Dendritic cell treated with granulocyte-macrophage colony-stimulating factor and Interleukin-4, amounts not matched to agents 40 ng/mL and 50 ng/mL, for 4 days (primary cell): ENCODE data around the gene PCMTD2.

Experiments
- H3K27ac Mint-ChIP-seq: one replicate; pipeline ENCODE4 v1.8.0; 2022; ENCODE audit warnings: mild to moderate bottlenecking, mixed read lengths
- H3K27me3 Mint-ChIP-seq: one replicate; pipeline ENCODE4 v1.8.0; 2022; ENCODE audit warnings: mild to moderate bottlenecking, mixed read lengths
- H3K36me3 Mint-ChIP-seq: one replicate; pipeline ENCODE4 v1.8.0; 2022; ENCODE audit warnings: low read depth, mixed read lengths
- H3K4me1 Mint-ChIP-seq: one replicate; pipeline ENCODE4 v1.8.0; 2022; ENCODE audit warnings: low read depth, mixed read lengths
- H3K4me3 Mint-ChIP-seq: one replicate; pipeline ENCODE4 v1.8.0; 2022; ENCODE audit warnings: mild to moderate bottlenecking, moderate library complexity, mixed read lengths
- H3K9me3 Mint-ChIP-seq: one replicate; pipeline ENCODE4 v1.8.0; 2022; ENCODE audit warnings: mixed read lengths
- intact Hi-C: fragments of 100-400 bp; cut with micrococcal nuclease; formaldehyde crosslinking; loops from one replicate; pipeline ENCODE4 v1.15.0; 2022

PCMTD2 gene

DNA sequence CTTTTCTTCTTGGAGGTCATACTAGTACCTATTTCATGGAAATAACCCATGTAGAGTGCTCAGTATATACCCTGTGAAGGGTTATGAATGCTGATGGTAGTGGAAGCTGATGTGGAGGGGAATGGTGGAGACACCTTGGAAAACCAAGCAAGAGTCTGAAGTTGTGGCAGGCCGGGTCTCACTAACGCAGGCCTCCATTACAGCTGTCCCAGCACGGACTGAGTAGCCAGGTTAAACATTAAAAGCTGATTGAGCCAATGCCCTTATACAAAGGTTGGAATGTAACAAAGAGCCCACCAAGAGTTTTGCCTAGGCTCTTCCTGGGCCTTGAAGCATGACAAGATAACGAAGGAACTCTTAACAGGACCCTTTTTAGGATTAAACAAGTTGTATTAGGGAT lies 2.1 kb upstream of the PCMTD2 start:
- Mint-ChIP-seq H3K4me3 (no peak overlapping the region), H3K36me3 (peaks cover 7% of the 10 kb centered on the region), H3K27ac (no peak overlapping the region), H3K9me3 (no peaks in the 10 kb centered on the region), H3K4me1 (peaks cover 44% of the 10 kb centered on the region), H3K27me3 (peaks cover 20% of the 10 kb centered on the region)
- intact Hi-C loops = no loop called here

DNA sequence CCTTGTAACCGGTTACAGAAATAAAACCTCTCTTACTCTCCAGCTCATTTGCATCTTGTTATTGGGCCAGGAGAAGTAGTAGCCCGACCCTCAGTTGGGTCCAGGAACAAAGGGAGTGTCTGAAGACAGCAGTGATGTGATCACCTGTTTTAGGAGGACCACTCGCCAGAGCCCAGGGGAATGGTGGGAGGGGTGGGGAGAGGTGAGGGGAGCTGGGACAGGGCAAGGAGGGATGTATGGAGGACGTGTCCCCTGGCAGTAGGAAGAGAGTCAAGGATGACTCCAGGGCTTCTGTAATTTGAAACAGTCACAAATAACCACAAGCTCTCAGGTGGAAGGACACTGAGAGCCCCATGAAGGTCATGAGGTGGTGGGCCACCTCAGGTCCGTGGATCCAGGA lies 1.4 kb upstream of the PCMTD2 start:
- Mint-ChIP-seq H3K27ac (peak overlapping the region; percentile 91), H3K4me1 (peaks cover 50% of the 10 kb centered on the region), H3K27me3 (peaks cover 16% of the 10 kb centered on the region), H3K4me3 (peak overlapping the region; percentile 96), H3K9me3 (no peaks in the 10 kb centered on the region), H3K36me3 (peaks cover 7% of the 10 kb centered on the region)
- intact Hi-C loops = no loop called here

DNA sequence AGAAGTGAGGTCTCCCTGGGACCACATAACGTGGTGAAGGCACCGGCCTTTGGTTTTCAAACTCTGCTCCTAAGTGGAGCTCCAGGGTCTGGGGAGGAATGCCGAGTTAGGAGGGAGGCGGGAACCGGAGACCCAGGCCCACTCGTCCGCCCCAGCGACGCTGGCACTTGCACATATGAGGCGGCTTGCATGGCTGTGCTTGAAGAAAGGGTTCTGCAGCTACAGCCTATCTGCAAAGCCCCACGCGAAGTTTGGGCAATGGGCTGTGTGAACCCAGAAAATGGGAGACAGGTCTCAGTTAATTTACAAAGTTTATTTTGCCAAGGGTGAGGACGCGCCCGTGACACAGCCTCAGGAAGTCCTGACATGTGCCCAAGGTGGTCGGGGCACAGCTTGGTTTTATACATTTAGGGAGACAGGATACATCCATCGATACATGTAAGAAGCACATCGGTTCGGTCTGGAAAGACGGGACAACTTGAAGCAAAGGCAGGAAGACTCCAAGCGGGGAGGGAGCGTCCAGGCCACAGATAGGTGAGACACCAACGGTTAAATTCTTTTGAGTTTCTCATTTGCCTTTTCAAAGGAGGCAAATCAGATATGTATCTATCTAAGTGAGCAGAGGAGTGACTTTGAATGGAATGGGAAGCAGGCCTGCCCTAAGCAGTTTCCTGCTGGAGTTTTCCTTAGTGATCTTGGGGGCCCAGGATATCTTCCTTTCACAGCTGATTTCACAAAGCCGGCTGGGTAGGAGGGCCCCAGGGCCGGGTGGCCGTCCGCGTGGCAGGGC lies 782 bp upstream of the PCMTD2 start:
- H3K36me3 Mint-ChIP-seq = peaks cover 7% of the 10 kb centered on the region
- H3K27me3 Mint-ChIP-seq = peaks cover 12% of the 10 kb centered on the region
- peaks cover 50% of the 10 kb centered on the region for H3K4me1 Mint-ChIP-seq
- H3K27ac Mint-ChIP-seq = peak overlapping the region; percentile 91
- intact Hi-C loops = no loop called here
- H3K4me3 Mint-ChIP-seq = peak overlapping the region; percentile 96
- no peaks in the 10 kb centered on the region for H3K9me3 Mint-ChIP-seq

DNA sequence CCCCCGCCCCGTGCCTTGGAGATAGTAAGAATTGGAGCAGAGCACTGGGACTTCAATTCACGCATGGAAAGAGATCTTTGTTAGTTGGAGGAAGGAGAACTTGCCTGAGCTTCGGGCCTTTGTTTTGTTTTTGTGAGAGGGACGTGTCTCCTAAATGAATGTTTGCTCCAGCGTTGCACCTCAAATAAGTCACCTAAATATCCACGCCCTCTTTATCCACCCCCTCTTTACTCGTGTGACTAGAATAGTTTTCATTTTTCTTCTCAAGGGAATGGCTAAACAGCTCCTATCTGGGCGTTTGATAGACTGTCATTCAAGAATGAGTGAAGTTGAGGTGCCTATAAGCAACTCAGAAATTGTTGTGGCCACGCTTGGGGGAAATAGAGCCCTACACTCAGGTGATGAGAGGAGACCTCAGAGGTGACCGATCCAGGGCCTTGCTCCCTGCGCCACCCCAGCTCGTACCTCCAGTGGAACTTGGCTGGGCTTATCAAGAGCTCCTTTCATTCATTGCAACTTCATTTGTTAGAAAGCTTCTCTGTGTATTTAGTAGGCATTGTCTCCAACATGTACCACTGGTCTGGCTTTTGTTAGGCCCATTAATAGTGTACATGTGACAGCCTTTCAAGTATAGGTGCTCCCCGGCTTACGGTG lies 861 bp downstream of the PCMTD2 start:
- Mint-ChIP-seq H3K36me3 (peaks cover 23% of the 10 kb centered on the region), H3K27ac (peak overlapping the region; percentile 91), H3K27me3 (peaks cover 3% of the 10 kb centered on the region), H3K4me1 (peaks cover 50% of the 10 kb centered on the region), H3K4me3 (peak overlapping the region; percentile 96), H3K9me3 (no peaks in the 10 kb centered on the region)
- intact Hi-C loops = no loop called here

DNA sequence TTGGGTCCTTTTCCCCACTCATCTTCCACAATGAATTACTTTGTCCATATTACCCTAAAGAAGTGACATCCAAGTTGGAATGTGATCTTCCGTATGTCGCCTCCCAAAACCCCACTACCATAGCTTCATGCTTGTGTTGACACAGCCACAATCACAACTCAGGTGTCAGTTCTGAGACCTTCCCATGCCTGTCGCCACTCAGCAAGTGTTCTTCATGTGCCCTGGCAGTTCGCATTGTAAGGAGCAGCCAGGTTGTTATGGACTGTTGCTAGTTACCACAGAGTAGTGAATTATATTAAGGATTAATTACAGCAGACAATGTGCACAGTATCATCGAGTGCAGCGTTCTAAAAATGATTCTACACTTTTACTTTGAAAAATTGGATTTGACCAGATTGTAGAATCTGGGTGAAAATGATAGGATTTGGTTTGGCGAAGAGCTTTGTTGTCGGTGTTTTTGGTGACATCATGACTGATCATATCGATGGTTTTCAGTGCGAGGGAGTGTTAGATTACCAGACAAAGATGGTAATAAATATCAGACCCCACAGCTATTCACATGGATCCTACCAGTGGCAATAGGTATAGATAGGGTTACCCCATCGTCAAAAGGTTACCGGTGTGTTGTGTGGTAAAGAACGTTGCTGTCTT lies 1.7 kb downstream of the PCMTD2 start:
- peaks cover 48% of the 10 kb centered on the region for H3K4me1 Mint-ChIP-seq
- intact Hi-C loops = no loop called here
- peaks cover under 1% of the 10 kb centered on the region for H3K27me3 Mint-ChIP-seq
- H3K4me3 Mint-ChIP-seq = peak overlapping the region; percentile 20
- no peaks in the 10 kb centered on the region for H3K9me3 Mint-ChIP-seq
- peaks cover 29% of the 10 kb centered on the region for H3K36me3 Mint-ChIP-seq
- H3K27ac Mint-ChIP-seq = no peak overlapping the region

DNA sequence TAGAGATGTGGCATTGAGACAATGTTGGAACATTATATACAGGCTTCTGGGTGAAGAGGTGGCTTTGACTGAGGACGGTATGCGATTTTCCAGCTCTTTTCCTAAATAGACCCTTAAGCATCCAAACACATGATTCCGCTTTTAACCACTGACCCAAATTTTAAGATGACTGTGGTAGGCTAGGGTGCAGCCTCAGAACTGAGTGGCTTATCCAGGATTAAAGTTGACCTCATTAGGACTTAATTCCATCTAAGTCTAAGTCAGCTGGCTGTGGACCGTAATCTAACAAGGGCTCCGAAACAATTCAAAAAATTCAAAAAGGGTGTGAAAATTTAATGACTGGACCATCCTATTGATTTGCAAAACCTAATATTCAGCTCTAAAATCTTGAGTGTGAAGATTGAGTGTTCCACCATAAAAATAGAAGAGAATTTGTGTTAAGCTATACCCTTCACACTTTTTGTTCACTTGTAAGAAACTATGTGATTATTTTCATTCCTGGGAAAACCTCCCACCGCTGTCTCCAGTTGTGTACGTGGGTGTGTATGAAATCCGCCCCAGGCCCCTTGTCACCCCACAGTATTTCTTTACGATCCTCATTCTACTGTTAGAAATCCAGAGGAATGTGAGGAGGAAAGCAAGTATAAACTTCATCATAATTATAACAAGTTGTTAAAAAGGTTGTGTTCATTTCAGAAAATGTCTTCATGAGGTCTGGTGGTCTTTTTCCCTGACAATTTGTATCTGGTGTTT lies 2.7 kb downstream of the PCMTD2 start:
- no peak overlapping the region for H3K4me3 Mint-ChIP-seq
- H3K27me3 Mint-ChIP-seq = no peaks in the 10 kb centered on the region
- H3K9me3 Mint-ChIP-seq = no peaks in the 10 kb centered on the region
- peaks cover 39% of the 10 kb centered on the region for H3K36me3 Mint-ChIP-seq
- intact Hi-C loops = no loop called here
- H3K27ac Mint-ChIP-seq = no peak overlapping the region
- peaks cover 38% of the 10 kb centered on the region for H3K4me1 Mint-ChIP-seq

DNA sequence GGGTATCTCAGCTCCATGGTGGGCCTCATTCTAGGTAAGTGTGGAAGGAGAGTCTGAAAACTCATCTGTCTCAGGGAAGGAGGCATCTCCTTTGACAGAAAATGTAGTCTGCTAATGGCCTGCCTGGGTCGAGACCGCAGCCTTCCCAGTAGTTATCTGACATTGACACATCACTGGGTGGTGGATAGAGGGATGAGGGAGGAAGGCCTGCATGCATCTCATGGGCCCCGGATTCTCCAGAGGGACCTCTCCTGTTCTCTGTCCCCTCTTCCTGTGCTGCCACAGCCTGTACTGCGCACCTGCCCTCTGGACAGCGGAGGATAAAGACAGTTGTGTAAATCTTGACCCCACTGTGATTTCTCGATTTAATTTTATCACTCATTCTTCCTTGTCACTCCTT lies 4.7 kb downstream of the PCMTD2 start:
- H3K36me3 Mint-ChIP-seq = peaks cover 55% of the 10 kb centered on the region
- no peaks in the 10 kb centered on the region for H3K27me3 Mint-ChIP-seq
- no peaks in the 10 kb centered on the region for H3K9me3 Mint-ChIP-seq
- intact Hi-C loops = no loop called here
- no peak overlapping the region for H3K4me3 Mint-ChIP-seq
- H3K4me1 Mint-ChIP-seq = peaks cover 31% of the 10 kb centered on the region
- no peak overlapping the region for H3K27ac Mint-ChIP-seq

DNA sequence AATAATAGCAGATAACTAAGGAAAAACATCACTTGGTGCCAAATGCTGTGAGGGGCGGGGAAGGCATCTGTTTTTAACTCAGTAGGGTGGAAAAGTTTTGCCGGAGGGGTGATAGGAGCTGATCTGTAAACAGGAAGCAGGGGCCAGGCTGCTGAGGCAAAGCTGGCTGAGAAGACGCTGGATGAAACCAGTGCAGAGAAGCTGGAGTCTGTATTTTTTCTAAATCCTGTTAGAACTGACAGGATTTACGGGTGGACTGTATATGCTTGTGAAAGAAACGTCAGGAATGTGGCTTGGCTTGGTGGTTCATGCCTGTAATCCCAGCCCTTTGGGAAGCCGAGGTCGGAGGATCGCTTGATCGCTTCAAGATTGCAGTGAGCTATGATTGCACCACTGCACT lies 5.6 kb downstream of the PCMTD2 start:
- Mint-ChIP-seq H3K4me3 (no peak overlapping the region), H3K9me3 (no peaks in the 10 kb centered on the region), H3K36me3 (peaks cover 55% of the 10 kb centered on the region), H3K27me3 (no peaks in the 10 kb centered on the region), H3K27ac (no peak overlapping the region), H3K4me1 (peaks cover 30% of the 10 kb centered on the region)
- intact Hi-C loops = no loop called here

DNA sequence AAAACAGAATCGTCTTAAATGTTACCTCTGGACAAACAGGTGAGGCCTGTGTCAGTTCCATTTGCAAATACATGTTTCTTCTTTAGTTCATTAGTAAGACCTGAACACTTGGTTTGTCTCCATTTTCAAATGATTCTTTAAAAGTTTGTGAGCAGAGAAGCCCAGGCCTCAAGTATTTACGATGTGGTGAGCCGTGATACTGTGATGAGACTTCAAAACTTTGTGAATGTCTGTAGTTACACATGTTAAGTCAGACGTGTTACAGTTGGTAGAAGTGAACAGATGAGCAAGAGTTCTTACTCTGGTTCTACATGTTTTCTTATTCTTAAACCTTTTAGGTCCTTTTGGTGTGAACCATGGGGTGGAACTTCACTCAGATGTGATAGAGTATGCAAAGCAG lies 8.5 kb downstream of the PCMTD2 start:
- Mint-ChIP-seq H3K9me3 (no peaks in the 10 kb centered on the region), H3K4me1 (peaks cover under 1% of the 10 kb centered on the region), H3K36me3 (peaks cover 65% of the 10 kb centered on the region), H3K27ac (no peak overlapping the region), H3K4me3 (no peak overlapping the region), H3K27me3 (no peaks in the 10 kb centered on the region)
- intact Hi-C loops = no loop called here

DNA sequence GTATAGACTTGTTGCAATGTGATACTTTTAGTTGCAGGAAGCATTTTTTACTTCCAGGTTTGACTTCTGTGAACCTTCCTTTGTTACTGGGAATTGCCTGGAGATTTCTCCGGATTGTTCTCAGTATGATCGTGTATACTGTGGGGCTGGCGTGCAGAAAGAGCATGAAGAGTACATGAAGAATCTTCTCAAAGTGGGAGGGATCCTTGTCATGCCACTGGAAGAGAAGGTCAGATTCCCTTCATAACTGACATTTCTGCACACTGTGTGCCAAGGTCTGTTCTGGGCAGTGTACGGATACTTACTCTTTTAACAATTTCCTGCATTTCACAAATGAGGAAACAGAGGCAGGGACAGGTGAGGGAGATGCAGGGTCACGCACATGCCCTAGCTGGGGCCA lies 9.7 kb downstream of the PCMTD2 start:
- Mint-ChIP-seq H3K4me3 (no peak overlapping the region), H3K27ac (no peak overlapping the region), H3K36me3 (peaks cover 72% of the 10 kb centered on the region), H3K4me1 (no peaks in the 10 kb centered on the region), H3K9me3 (no peaks in the 10 kb centered on the region), H3K27me3 (no peaks in the 10 kb centered on the region)
- intact Hi-C loops = no loop called here

DNA sequence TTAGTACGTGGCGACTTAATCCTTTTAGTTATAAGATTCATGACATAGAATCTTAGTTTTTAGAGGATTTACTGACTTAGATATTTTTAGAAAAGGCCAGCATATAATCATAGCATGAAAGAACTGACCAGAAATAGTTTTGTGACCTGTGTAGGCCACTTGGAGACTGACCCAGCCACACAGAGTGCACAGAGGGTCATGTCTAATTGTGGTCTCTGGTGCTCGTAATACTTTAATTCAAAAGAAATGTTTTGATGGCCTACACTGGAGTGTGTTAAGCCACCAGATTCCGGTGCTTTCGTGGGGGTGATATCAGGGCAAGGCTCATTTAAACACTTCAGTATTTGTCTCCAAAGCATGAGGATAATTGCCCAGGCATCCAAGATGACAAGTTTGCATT lies 11.4 kb downstream of the PCMTD2 start:
- H3K9me3 Mint-ChIP-seq = no peaks in the 10 kb centered on the region
- intact Hi-C loops = no loop called here
- H3K4me3 Mint-ChIP-seq = no peak overlapping the region
- H3K27me3 Mint-ChIP-seq = no peaks in the 10 kb centered on the region
- H3K36me3 Mint-ChIP-seq = peaks cover 70% of the 10 kb centered on the region
- no peaks in the 10 kb centered on the region for H3K4me1 Mint-ChIP-seq
- H3K27ac Mint-ChIP-seq = no peak overlapping the region

DNA sequence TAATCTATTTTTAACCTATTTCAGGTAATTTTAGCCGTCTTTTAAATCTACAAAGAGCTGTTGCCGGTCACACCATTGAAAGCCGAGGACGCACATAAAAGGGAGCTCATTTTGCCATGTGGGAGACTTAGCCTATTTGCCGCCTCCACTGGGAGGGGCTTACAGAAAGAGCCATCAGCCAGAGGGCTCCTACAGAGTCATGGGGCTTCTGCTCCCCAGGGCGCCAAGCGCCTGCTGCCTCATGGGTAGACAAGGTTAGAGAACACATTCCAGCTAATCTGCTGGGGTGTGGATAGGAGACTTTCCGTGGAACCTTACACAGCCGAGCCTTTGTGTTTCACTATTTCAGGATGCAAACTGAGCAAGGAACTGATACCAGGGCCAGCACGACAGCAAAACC lies 12.6 kb downstream of the PCMTD2 start:
- Mint-ChIP-seq H3K27me3 (no peaks in the 10 kb centered on the region), H3K9me3 (no peaks in the 10 kb centered on the region), H3K27ac (no peak overlapping the region), H3K4me1 (no peaks in the 10 kb centered on the region), H3K36me3 (peaks cover 64% of the 10 kb centered on the region), H3K4me3 (no peak overlapping the region)
- intact Hi-C loops = no loop called here

DNA sequence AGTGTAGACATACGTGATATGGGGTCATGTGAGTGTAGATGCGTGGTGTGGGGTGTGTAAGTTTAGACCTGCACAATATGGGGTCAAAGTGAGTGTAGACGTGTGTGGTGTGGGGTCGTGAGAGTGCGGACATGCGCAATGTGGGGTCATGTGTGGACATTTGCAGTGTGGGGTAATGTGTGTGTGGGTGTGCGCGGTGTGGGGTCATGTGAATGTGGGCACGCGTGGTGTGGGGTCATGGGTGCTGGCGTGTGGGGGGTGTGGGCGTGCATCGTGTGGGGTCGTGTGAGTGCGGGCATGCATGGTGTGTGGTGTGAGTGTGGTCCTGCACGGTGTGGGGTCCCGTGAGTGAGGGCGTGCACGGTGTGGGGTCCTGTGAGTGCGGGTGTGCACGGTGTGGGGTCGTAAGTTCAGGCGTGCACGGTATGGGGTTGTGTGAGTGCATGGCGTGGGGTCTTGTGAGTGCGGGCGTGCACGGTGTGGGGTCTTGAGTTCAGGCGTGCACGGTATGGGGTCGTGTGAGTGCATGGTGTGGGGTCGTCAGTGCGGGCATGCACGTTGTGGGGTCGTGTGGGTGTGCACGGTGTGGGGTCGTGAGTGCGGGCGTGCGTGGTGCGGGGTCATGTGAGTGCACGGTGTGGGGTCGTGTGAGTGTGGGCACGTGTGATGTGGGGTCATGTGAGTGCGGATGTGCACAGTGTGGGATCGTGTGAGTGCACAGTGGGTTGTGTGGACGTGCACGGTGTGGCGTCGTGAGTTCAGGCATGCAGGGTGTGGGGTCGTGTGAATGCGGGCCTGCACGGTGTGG lies 14.3 kb downstream of the PCMTD2 start:
- no peaks in the 10 kb centered on the region for H3K9me3 Mint-ChIP-seq
- H3K27me3 Mint-ChIP-seq = no peaks in the 10 kb centered on the region
- no peak overlapping the region for H3K4me3 Mint-ChIP-seq
- no peak overlapping the region for H3K27ac Mint-ChIP-seq
- peaks cover 60% of the 10 kb centered on the region for H3K36me3 Mint-ChIP-seq
- intact Hi-C loops = no loop called here
- H3K4me1 Mint-ChIP-seq = no peaks in the 10 kb centered on the region
